GM12878 (cell line): ENCODE measurements around the gene RPL37A.

Experiments
- HDAC2 ChIP-seq: fragments of 200-600 bp; sonication (generic); IDR thresholded peaks from 2 replicates; pipeline ENCODE4 v1.6.1; 2017
- REST ChIP-seq: IDR thresholded peaks from 2 replicates; pipeline ENCODE4 v1.6.1; 2012; ENCODE audit warnings: mild to moderate bottlenecking, low read depth, low read length
- SP1 ChIP-seq: IDR thresholded peaks from one replicate; pipeline ENCODE4 v1.6.1; 2011; ENCODE audit warnings: low read depth, low read length

- no peak for TF ChIP-seq REST
- no peak for TF ChIP-seq SP1
- no peak for TF ChIP-seq HDAC2
Measured at GRCh38 chr2:216525972-216526371, 27.3 kb downstream of the RPL37A start.
